Anterior cingulate cortex (tissue), 58 donors: Measurements from ENCODE around the gene PRKCB.

Source experiments
- DNase-seq, 58 donors: peaks; one replicate each; lab custom pipeline; 2025; lab: John Stamatoyannopoulos, UW

PRKCB gene

DNA sequence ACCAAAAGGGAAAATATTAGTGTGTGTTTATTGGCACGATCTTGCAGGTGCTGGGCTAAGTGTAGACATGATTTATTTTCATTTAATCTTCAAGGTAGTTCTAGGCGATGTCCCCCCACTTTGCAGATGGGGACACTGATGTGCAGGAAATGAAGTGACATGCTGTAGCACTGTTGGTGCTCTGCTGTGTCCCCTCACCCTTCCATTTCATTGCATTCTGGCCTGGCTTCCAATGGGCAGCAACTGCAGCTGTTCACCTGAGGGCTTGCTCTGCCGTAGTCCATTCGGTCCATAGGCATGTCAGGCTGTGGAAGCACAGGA is 123.9 kb downstream of the PRKCB start:
- no peak for DNase-seq

DNA sequence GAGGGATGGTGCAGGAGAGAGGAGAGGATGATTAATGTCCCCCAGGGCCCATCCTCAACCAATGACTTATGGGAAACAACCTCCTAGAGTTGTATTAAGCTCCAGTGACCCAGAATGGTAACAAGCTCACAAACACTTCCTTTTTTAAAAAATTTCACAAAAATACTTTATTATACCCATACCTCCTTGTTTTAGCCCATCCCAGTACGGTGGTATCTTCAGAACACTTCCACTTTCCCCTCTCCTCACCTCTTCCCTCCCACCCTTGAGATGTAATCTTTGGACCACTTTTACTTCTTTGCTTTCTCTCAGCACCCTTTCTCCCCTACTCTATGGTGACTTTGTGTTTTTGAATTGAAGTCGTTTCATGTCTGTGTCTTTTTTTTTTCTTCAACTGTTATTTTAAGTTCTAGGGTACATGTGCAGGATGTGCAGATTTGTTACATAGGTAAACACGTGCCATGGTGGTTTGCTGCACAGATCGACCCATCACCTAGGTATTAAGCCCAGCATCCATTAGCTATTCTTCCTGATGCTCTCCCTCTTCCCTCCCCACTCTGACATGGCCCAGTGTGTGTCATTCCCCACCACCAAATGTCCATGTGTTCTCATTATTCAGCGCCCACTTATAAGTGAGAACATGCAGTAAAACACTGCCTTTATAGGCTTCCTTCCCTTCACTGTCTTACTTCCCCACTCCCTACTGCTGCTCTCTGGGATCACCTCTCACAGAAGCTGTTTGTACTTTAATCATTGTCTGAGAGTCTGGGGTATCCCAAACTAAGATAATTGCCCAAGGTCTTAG is 124.5 kb downstream of the PRKCB start:
- DNase-seq: no peak

DNA sequence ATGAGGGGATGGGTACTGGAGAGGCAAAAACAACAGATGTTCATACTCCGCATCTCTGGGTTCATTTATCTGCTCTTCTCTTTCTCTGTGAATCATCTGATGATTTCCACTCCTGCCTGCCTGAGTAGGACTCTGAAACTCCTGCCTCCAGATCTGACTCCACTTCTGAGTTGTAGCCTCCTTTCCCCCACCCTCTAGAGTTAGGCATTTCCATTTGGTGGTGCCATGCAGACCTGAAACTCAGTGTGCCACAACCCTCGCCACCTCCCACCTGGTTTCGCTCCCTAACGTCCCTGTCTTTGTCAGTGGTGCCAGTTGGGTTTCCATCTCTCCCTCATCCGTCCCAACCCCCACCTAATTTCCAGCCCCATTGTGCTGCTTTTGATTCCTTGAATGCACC is 126.2 kb downstream of the PRKCB start:
- no peak for DNase-seq

DNA sequence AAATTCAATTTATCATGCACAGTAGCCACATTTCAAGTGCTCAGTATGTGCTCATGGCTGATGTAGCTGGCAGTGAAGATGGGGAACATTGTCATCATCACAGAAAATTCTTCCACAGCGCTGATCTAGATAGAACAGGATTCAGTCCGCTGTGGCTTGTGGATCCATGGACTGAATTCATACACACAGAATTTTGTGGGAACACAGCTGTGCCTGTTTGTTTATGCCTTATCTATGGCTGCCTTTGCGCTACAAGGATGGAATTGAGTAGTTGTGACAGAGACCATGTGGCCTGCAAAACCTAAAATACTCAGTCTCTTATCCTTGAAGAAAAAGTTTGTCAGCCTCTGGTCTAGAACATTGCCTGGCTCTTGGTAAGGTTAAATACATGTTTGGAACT is 128.4 kb downstream of the PRKCB start:
- no peak for DNase-seq

DNA sequence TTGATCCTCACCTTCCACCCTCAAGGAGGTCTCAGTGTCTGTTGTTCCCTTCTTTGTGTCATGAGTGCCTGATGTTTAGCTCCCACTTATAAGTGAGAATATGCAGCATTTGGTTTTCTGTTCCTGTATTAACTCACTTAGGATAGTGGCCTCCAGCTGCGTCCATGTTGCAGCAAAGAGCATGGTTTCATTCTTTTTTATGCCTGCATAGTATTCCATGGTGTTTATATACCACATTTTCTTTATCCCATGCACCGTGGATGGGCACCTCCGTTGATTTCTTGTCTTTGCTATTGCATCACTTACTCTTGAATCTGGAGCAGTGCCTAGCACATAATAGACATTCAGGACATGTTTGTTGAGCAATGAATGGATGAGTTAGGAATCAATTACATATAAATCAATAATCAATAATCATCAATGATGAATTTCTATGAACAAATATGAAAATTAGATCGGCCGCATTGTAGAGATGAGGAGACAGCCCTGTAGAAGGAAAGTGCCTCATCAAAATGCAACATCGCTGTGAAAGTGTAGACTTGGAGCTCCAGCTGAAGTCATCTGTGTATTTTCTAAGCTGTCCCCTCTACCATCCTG is 129.5 kb downstream of the PRKCB start:
- no peak for DNase-seq

DNA sequence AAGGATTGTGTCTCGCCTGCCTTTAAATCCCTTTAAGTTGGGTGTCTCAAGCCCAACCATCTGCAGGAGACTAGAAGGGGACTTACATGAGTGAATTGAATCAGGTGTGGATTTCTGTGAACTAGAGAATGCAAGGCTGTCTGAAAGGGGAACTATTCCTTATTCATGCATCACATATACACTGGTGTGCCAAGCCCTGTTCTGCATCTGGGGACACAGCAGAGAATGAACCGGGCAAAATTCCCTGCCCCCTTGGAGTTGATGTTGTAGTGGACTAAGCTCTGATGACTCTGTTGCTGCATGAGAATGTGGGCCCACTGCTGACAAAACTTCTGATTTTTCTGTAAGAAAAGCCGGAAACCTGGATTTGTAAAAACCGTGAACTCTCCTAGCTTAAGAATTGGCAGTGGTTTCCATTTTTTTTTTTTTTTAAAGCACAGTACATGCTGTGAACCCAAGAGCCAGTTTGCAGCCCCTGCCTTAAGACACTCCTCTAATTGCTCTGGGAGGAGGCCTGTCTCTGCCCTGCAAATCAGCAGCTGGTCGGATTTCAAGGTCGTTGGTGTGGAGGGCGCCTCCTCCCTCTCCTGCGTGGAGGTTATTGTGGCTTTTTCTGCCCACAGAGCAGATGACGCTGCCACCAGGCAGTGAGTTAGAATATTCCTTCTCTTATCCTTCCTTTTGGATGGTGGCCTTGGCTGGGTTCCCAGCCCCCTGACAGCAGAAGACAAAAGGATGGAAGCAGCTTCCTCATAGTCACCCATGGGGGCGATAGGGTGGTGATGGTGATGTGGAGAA is 131.0 kb downstream of the PRKCB start:
- peak in 10 of 58 donors; percentile 11 to 45 (median 29) for DNase-seq

DNA sequence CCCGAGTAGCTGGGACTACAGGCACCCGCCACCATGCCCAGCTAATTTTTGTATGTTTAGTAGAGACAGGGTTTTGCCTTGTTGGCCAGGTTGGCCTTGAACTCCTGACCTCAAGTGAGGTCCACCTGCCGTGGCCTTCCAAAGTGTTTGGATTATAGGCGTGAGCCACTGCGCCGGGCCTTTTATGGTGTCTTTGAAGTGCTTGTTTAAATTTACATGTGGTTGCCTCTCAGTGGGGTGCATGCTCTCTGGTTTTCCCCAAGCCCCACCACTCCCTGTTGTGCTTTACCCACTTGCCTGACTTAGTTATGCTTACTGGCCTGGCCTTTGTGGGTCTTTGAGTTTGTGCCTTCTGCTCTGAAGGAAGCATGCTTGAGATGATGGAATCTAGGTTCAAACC is 132.0 kb downstream of the PRKCB start:
- no peak for DNase-seq

DNA sequence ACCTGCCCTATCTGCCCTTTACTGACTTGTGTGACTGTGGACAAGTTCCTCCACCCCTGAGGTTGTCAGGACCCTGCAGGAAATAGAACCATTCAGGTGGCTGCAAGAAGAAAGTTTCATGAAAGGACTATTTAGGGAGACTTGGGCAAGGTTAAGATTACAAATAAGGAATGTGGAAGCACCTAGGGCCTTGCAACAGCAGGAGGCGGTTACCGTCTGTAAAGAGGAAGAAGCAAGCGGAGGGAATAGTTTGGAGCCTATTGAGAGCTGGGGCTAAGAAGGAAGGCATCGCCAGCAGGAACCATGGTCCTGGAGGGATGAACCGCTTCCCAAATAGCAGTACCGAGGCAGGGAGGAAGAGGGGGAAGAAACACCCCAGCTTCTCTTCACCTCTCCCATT is 132.4 kb downstream of the PRKCB start:
- DNase-seq: no peak

DNA sequence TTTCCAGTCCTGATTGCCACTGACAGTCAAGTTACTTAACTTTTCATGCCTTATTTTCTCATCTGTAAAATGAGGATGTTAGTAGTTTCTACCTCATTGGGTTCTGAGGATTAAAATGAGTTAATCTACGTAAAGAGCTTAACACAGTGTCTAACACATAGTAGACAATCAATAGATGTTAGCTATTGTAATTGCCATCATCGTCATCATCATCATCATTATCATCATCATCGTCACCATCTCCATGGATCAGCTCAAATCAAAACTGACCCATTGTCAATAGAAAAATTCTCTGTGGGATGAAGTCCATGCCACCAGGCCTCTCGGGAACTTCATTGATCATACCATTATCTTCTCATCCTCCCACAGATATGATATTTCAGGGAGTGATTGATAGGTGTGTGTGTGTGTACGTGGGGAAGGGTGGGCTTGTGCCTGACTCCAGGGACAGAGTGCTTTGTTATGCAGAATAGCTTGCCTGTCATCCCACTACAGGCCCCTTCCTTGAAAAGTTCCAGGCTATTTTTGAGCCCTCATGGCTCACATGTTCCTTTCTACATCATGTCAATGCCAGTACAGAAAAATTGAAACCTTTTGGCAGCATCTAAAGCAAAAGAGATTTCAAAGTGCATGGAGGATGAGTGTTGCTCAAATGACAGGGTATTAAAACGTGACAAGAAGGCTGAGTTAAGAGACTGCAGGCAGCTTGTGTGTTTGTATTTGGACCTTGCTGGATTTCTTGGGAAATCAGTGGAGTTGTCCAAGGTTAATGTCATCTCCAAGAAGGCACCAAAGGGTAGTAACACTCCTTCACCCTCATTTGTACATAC is 133.9 kb downstream of the PRKCB start:
- DNase-seq: no peak

DNA sequence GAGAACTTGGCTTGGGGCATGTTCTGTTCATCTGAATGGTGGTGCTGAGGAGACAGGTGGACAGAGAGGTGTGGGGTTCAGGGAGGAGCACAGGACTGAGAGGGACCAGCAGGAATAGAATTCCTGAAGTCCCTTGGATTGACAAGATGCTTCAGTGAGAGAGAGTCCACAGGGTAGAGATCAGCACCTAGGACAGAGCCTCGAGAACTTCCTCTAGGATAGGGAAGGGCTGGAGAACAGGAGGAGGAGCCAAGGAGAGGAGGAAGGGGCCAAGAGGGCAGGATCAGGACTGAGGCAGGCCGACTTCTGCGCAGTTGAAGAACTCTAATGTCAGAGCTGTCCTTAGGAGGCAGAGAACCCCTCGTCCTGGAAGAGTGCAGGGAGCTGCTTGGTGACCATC is 138.4 kb downstream of the PRKCB start:
- no peak for DNase-seq

DNA sequence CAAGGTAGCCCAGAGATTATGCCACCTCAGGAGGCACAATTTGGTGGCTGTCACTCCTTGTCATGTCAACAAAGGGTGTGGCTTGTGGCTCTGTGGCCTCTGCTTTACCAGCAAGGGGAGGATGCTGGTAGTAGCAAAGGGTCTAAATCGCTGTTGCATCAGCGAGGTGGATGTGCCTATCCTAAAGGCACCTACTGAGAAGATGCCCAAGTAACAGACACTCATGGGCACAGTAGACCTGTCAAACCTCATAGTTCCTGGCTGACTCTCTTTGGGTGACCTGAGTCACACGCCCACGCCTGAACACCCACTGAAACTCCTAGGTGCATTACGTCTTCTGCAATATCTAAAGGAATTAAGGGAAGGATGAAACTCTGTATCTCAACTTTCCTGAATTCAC is 139.5 kb downstream of the PRKCB start:
- peak in 1 of 58 donors; percentile 6 for DNase-seq

DNA sequence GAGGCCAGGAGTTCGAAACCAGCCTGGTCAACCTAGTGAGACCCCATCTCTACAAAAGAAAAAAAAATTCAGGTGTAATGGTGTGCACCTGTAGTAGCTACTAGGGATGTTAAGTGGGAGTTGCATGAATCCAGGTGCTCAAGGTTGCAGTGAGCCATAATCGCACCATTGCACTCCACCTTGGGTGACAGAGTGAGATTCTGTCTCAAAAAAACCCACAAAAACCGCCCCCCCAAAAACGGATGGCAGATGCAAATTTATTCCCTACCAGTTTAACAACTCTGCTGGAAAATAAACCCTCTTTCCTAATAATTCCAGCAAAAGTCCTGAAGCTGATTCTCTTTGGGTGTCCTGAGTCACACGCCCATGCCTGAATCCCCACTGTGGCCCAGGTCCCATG is 140.3 kb downstream of the PRKCB start:
- no peak for DNase-seq

DNA sequence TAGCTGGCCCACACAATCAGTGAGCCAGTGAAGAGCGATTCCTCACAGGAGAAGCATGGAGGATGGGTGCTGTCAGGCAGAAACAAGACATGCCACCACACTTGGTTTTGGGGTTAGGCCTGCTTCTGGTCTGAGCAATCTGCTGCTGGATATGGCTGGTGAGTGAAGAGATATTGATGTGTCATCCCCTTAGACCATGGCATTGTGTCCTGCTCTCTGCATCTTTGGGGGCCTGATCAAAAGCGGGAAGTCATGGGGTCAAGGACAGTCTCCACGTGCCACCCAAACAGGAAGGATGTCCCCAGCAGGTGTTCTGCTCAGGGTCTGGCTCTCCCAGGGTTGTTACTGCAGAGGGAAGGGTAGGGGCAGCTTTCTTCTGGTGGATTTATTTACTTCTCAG is 140.7 kb downstream of the PRKCB start:
- DNase-seq: no peak

DNA sequence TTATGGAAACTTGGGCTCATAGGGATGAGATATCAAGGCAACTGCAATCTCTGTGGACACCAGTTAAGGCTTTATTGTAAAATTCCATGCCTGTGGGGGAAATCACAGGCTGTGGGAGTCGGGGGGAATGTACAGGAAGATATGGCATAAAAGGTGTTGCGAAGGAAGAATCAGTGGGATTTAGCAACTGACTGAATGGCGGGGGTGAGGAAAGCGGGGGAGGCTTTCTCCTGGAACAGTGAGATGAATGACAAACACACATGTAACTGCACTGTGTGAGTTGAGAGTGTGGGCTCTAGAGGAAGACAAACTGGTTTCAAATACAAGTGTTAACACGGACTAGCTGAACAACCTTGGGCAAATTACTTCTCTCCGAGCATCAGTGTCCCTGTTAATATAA is 143.7 kb downstream of the PRKCB start:
- DNase-seq: peak in 14 of 58 donors; percentile 9 to 55 (median 24)

DNA sequence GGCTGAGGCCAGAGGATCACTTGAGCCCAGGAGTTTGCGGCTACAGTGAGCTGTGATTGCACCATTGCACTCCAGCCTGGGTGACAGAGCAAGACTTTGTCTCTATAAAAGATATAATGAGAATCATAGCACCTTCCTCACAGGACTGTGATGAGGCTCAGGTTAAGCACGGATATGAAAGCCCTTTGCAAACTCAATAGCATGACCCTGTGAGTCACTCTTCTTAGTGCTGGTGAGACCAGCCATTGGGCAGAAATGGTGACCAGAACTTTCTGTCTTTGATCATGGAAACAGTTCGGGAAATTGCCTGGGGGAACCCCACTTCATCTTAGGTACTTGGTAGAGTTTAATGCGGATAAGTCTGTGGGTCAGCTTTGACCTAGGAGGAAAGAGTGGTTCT is 144.2 kb downstream of the PRKCB start:
- DNase-seq: no peak

DNA sequence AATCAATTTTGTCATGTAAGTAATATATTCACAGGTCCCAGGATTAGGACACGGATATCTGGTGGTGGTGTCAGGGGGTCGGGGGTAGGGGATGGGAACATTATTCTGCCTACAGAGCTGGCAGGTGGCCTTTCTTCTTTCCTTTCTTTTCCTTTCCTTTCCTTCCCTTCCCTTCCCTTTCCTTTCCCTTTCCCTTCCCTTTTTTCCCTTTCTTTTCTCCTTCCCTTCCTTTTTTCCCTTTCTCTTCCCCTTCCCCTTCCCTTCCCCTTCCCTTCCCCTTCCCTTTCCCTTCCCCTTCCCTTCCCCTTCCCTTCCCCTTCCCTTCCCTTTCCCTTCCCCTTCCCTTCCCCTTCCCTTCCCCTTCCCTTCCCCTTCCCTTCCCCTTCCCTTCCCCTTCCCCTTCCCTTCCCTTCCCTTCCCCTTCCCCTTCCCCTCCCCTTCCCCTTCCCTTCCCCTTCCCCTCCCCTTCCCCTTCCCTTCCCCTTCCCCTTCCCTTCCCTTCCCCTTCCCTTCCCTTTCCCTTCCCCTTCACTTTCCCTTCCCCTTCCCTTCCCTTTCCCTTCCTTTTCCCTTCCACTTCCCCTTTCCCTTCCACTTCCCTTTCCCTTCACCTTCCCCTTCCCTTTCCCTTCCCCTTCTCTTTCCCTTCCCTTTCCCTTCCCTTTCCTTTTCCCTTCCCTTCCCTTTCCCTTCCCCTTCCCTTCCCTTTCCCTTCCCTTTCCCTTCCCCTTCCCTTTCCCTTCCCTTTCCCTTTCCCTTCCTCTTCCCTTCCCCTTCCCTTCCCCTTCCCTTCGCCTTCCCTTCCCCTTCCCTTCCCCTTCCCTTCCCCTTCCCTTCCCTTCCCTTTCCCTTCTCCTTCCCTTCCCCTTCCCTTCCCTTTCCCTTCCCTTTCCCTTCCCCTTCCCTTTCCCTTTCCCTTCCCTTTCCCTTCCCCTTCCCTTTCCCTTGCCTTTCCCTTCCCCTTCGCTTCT is 145.9 kb downstream of the PRKCB start:
- no peak for DNase-seq

DNA sequence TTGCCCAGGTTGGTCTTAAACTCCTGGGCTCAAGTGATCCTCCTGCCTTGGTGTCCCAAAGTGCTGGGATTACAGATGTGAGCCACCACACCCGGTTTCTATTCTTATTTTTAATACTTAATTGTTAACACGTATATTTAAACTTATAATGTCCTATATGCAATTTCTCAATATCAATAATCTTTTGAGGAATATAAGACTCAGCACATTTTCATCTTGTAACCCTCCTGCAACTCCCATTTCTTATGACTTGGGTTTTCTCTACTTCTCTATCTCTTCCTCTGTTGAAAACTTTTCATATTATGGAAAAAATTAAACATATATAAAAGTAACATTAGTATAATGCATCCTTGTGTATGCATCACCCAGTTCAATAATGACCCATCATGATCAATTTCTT is 150.7 kb downstream of the PRKCB start:
- no peak for DNase-seq

DNA sequence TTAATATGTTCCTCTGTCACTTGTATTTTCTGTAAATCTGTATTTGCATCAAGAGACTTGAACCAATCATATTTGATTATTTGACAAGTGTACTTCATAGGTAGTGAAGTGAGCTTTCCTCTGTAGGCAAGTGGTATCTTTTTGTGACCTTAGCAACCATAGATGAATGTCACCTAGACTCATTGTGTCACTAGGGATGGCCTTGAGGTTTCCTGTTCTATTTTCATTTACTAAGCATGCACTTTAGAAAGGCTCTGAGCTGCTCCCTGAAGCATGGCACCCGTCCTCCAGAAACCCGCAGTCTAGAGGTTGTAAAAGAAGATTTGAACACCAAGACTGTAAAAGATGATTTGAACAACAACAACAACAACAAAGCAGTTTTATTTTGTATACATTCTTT is 151.7 kb downstream of the PRKCB start:
- DNase-seq: no peak

DNA sequence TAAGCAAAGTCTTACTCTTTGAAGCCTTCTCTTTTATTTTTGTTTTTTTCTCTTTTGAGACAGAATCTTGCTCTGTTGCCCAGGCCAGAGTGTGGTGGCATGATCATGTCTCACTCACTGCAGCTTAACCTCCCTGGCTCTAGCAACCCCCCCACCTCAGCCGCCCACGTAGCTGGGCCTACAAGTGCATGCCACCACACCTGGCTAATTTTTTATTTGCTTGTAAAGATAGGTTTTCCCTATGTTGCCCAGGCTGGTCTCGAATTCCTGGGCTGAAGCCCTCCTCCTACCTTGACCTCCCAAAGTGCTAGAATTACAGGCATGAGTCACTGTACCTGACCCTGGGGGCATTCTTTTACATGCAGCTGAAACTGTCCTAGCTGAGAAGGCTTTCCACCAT is 154.7 kb downstream of the PRKCB start:
- DNase-seq: no peak

DNA sequence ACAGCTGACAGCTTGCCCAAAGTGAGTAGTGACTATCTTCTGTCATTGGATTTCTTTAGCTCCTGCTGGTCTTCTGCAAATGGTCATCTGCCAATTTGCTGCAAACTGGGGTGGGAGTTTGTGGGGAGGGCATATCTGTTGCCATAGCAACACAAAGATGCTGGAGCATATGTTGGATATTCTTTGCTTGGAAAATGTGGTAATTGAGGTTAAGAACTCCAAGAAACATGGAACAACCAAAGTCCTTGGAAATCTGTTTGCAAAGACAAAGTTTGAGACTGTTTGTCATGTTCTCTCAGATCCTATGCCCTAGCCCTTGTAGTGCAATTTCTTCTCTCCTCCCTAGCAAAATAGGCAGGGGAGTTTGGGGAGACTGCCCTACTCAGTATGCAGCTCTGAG is 155.3 kb downstream of the PRKCB start:
- peak in 2 of 58 donors; percentile 6 to 21 for DNase-seq
